Adrenal gland (tissue), 5 donors: ENCODE results near the gene EPHB1.

Experiments used
- POLR2A ChIP-seq, 2 donors: fragments of 450-650 bp; IDR thresholded peaks; one replicate each; pipeline ENCODE4 v1.6.1; 2017; ENCODE audit warnings: antibody characterized with exemption in 2 of 2, mild to moderate bottlenecking in 2 of 2, moderate library complexity in 1 of 2
- TF ChIP-seq, protein P1 (sequence below), 6 experiments: fragments of 450-650 bp in 4 of 6; fragments of 200-600 bp in 2 of 6; sonication (generic) in 1 of 6; IDR thresholded peaks; 1 replicate in 5 of 6; 2 replicates in 1 of 6; pipeline versions ENCODE4 v1.5.1 to v1.8.0; 2016 to 2021; ENCODE audit warnings: antibody characterized with exemption in 6 of 6, mild to moderate bottlenecking in 2 of 6, moderate library complexity in 1 of 6
- donor health status: DM: no; HTN: no; CAD: no.

- TF ChIP-seq, protein P1, sequence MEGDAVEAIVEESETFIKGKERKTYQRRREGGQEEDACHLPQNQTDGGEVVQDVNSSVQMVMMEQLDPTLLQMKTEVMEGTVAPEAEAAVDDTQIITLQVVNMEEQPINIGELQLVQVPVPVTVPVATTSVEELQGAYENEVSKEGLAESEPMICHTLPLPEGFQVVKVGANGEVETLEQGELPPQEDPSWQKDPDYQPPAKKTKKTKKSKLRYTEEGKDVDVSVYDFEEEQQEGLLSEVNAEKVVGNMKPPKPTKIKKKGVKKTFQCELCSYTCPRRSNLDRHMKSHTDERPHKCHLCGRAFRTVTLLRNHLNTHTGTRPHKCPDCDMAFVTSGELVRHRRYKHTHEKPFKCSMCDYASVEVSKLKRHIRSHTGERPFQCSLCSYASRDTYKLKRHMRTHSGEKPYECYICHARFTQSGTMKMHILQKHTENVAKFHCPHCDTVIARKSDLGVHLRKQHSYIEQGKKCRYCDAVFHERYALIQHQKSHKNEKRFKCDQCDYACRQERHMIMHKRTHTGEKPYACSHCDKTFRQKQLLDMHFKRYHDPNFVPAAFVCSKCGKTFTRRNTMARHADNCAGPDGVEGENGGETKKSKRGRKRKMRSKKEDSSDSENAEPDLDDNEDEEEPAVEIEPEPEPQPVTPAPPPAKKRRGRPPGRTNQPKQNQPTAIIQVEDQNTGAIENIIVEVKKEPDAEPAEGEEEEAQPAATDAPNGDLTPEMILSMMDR (IDR thresholded peaks at IDR 0.05), result no peak
- no peak for TF ChIP-seq POLR2A (IDR thresholded peaks at IDR 0.05)
Observed at GRCh38 chr3:135125171-135125801, 330.2 kb downstream of the EPHB1 start.
